ENCODE results near the gene PLEK. TPM values are rescaled to one million over a fixed set of nuclear protein-coding genes. Genes with fewer than 3 reads are reported as not detected.

PLEK gene
- total and polyA plus RNA-seq, 4 donors: 2.6 to 40.6 (median 4.6) TPM

GRCh38 chr2:68351997-68352396 lies 13.1 kb upstream of the PLEK start:
- WGBS: 90% methylated on average over 6 of the region's 6 CpGs
- no peak for TF ChIP-seq CTCF (IDR thresholded peaks at IDR 0.05; ENCODE audit: low read depth, low read length, missing input control)
- no peak for TF ChIP-seq FOXA2 (IDR thresholded peaks at IDR 0.05)
- TF ChIP-seq REST (IDR thresholded peaks at IDR 0.05): no peak
- Histone ChIP-seq H3K27ac (ENCODE audit: low read depth in 1 of 2, low read length in 2 of 2) (no peak overlapping the region), H3K9ac (ENCODE audit: low read depth in 1 of 2, low read length in 2 of 2) (no peak overlapping the region), H3K9me3 (ENCODE audit: control insufficient read depth in 4 of 4, low read length in 3 of 4) (no peaks in the 10 kb centered on the region), H3K4me1 (ENCODE audit: control insufficient read depth in 4 of 4, insufficient read depth in 4 of 4, low read length in 3 of 4) (no peaks in the 10 kb centered on the region), H3K36me3 (ENCODE audit: control insufficient read depth in 4 of 4, insufficient read depth in 3 of 4, low read depth in 1 of 4, low read length in 3 of 4) (no peaks in the 10 kb centered on the region), H3K4me3 (ENCODE audit: low read depth in 1 of 3, low read length in 3 of 3) (no peak overlapping the region), H3K27me3 (ENCODE audit: control insufficient read depth in 4 of 4, insufficient read depth in 4 of 4, low read length in 3 of 4) (no peaks in the 10 kb centered on the region)
- DNase-seq (ENCODE audit: low spot score): no peak

GRCh38 chr2:68352651-68353391 lies 12.3 kb upstream of the PLEK start:
- peak; percentile 60 for DNase-seq (ENCODE audit: low spot score)

More at GRCh38 chr2:68352651-68353391, 12.3 kb upstream of the PLEK start:
- H3K36me3 ChIP-seq (ENCODE audit: control insufficient read depth in 4 of 4, insufficient read depth in 3 of 4, low read depth in 1 of 4, low read length in 3 of 4): no peaks in the 10 kb centered on the region
- no peaks in the 10 kb centered on the region for H3K4me1 ChIP-seq (ENCODE audit: control insufficient read depth in 4 of 4, insufficient read depth in 4 of 4, low read length in 3 of 4)
- H3K4me3 ChIP-seq (ENCODE audit: low read depth in 1 of 3, low read length in 3 of 3): no peak overlapping the region
- no peaks in the 10 kb centered on the region for H3K27me3 ChIP-seq (ENCODE audit: control insufficient read depth in 4 of 4, insufficient read depth in 4 of 4, low read length in 3 of 4)
- no peak overlapping the region for H3K9ac ChIP-seq (ENCODE audit: low read depth in 1 of 2, low read length in 2 of 2)
- H3K9me3 ChIP-seq (ENCODE audit: control insufficient read depth in 4 of 4, low read length in 3 of 4): no peaks in the 10 kb centered on the region
- TF ChIP-seq FOXA1 (IDR thresholded peaks at IDR 0.05): no peak
- no peak for TF ChIP-seq SP1 (IDR thresholded peaks at IDR 0.05)
- no peak for TF ChIP-seq RXRA (IDR thresholded peaks at IDR 0.05)
- no peak for TF ChIP-seq MAX (IDR thresholded peaks at IDR 0.05)
- no peak for TF ChIP-seq HNF4A (conservative IDR thresholded peaks at IDR 0.05)
- TF ChIP-seq RAD21 (IDR thresholded peaks at IDR 0.05): no peak
- TF ChIP-seq REST (IDR thresholded peaks at IDR 0.05): no peak
- TF ChIP-seq FOXA2 (IDR thresholded peaks at IDR 0.05): no peak
- TF ChIP-seq NR2F2 (IDR thresholded peaks at IDR 0.05): no peak
- no peak for TF ChIP-seq ATF3 (IDR thresholded peaks at IDR 0.05)
- no peak for TF ChIP-seq JUND (IDR thresholded peaks at IDR 0.05)
- TF ChIP-seq EGR1 (IDR thresholded peaks at IDR 0.05; ENCODE audit: low read depth in 2 of 2): no peak
- TF ChIP-seq YY1 (IDR thresholded peaks at IDR 0.05): no peak
- no peak for TF ChIP-seq HNF4G (IDR thresholded peaks at IDR 0.05)
- no peak for TF ChIP-seq TAF1 (conservative IDR thresholded peaks at IDR 0.05)
- TF ChIP-seq ZBTB33 (IDR thresholded peaks at IDR 0.05): no peak
- TF ChIP-seq GABPA (IDR thresholded peaks at IDR 0.05 in 1 of 2, conservative IDR thresholded peaks at IDR 0.05 in 1 of 2): no peak
- no peak for TF ChIP-seq CTCF (IDR thresholded peaks at IDR 0.05; ENCODE audit: low read depth, low read length, missing input control)
- WGBS: 35% methylated on average over 2 of the region's 2 CpGs
- H3K27ac ChIP-seq (ENCODE audit: low read depth in 1 of 2, low read length in 2 of 2): no peak overlapping the region
